Peyer's patch (tissue), 4 donors: ENCODE data around the gene GEMIN5. TPM values are rescaled to one million over a fixed set of nuclear protein-coding genes. Genes with fewer than 3 reads are reported as not detected.
A peak's percentile ranks its signal among the peaks of the same experiment; 100 is the strongest.

ENCODE experiments used
- DNase-seq, 3 donors: peaks; one replicate each; pipeline ENCODE4 v3.0.0-alpha.2; 2017 to 2019
- H3K27ac ChIP-seq, 4 donors: fragments of 200-600 bp; sonication (generic); one replicate each; pipeline ENCODE4 v1.5.1; 2016 to 2019
- H3K27me3 ChIP-seq, 2 donors: fragments of 200-600 bp; sonication (generic); one replicate each; pipeline ENCODE4 v1.5.1; 2019
- H3K36me3 ChIP-seq, 3 donors: fragments of 200-600 bp; sonication (generic); one replicate each; pipeline ENCODE4 v1.5.1; 2016 to 2019
- H3K4me1 ChIP-seq, 4 donors: fragments of 200-600 bp; sonication (generic); one replicate each; pipeline ENCODE4 v1.5.1; 2016 to 2019
- H3K4me3 ChIP-seq, 4 donors: fragments of 200-600 bp; sonication (generic); 1 replicate in 3 of 4; 2 replicates in 1 of 4; pipeline ENCODE4 v1.5.1; 2016 to 2019; ENCODE audit warnings: mild to moderate bottlenecking in 1 of 4
- H3K9me3 ChIP-seq, 4 donors: fragments of 200-600 bp; sonication (generic); one replicate each; pipeline ENCODE4 v1.5.1; 2016 to 2019; ENCODE audit warnings: mild to moderate bottlenecking in 1 of 4
- POLR2A ChIP-seq, 2 donors: fragments of 450-650 bp; IDR thresholded peaks; one replicate each; pipeline ENCODE4 v1.5.1; 2017; ENCODE audit warnings: antibody characterized with exemption in 2 of 2, mild to moderate bottlenecking in 2 of 2, moderate library complexity in 2 of 2
- total RNA-seq, 4 donors: library from RNA; depleted of rRNA; stranded (reverse); fragments of >200 nt; gene quantifications; one replicate each; pipeline ENCODE4 v1.1.0, GENCODE V29; 2016
- TF ChIP-seq, protein P1 (sequence below), 6 experiments: fragments of 450-650 bp in 4 of 6; fragments of 200-600 bp in 2 of 6; sonication (generic) in 1 of 6; IDR thresholded peaks; one replicate each; pipeline ENCODE4 v1.5.1; 2017 to 2019; ENCODE audit warnings: antibody characterized with exemption in 6 of 6, mild to moderate bottlenecking in 3 of 6, moderate library complexity in 1 of 6

Gene GEMIN5
- total RNA-seq, 4 donors from 2014 or later = 9.1 to 13.3 (median 12.2) TPM

GRCh38 chr5:154860123-154860522 lies 77.9 kb downstream of the GEMIN5 start:
- Histone ChIP-seq H3K9me3 (no peaks in the 10 kb centered on the region), H3K36me3 (peaks cover 0 to 20% (median 0%) of the 10 kb centered on the region in 3 donors), H3K27me3 (no peaks in the 10 kb centered on the region), H3K4me1 (peaks cover 0 to 35% (median 17%) of the 10 kb centered on the region in 4 donors), H3K4me3 (peak overlapping the region; percentile 73 to 93 (median 85)), H3K27ac (peak overlapping the region; percentile 97 to 98 (median 98))
- DNase-seq = peak in 2 of 3 donors; percentile 29 to 58
- TF ChIP-seq, protein P1, sequence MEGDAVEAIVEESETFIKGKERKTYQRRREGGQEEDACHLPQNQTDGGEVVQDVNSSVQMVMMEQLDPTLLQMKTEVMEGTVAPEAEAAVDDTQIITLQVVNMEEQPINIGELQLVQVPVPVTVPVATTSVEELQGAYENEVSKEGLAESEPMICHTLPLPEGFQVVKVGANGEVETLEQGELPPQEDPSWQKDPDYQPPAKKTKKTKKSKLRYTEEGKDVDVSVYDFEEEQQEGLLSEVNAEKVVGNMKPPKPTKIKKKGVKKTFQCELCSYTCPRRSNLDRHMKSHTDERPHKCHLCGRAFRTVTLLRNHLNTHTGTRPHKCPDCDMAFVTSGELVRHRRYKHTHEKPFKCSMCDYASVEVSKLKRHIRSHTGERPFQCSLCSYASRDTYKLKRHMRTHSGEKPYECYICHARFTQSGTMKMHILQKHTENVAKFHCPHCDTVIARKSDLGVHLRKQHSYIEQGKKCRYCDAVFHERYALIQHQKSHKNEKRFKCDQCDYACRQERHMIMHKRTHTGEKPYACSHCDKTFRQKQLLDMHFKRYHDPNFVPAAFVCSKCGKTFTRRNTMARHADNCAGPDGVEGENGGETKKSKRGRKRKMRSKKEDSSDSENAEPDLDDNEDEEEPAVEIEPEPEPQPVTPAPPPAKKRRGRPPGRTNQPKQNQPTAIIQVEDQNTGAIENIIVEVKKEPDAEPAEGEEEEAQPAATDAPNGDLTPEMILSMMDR (IDR thresholded peaks at IDR 0.05) = no peak
- no peak for TF ChIP-seq POLR2A (IDR thresholded peaks at IDR 0.05)

DNA sequence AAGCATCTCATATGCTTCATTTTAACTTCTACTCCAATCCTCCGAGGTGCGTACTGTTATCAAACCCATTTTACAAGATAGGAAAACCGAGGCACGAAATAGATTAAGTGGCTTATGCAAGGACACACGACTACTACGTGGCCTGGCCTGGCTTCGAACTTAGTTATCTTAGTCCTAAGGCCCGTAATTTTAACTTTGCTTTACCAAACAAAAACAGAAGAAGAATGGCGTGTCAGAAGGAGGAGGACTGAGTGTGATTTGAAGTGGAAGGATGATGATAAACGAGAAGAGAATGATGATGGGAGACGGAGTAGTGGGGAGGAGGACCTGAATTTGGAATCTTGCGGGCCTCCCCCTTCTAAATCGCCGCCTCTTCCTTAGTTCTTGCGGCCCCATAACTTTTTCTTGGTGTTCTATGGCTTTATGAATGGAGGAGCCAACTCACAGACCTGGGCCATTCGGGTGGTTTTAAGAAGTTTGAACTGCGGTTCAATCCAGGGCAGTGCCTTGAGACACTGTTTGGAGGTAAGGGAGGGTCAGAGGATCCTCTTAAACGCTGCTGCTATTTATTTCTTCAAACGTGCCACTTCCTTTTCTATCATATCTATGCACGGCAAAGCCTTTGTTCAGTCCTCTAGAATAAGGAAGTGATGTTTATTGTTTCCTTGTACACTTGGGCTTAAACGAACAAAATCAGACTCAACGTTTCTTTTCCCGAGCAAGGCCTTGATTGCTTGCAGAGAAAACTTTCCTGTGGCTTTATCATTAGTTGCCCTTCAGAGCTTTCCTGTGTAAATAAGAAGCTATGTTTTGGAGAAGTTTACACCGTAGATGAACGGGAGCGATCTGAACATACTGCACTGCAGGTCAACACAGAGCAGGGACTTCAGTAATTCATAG lies 78.8 kb downstream of the GEMIN5 start:
- Histone ChIP-seq H3K36me3 (peaks cover 0 to 12% (median 0%) of the 10 kb centered on the region in 3 donors), H3K27me3 (no peaks in the 10 kb centered on the region), H3K4me1 (peaks cover 0 to 35% (median 17%) of the 10 kb centered on the region in 4 donors), H3K4me3 (peak overlapping the region; percentile 73 to 93 (median 85)), H3K27ac (peak overlapping the region; percentile 97 to 98 (median 98)), H3K9me3 (no peaks in the 10 kb centered on the region)
- peak in 1 of 3 donors; percentile 17 for DNase-seq
- TF ChIP-seq, protein P1 (IDR thresholded peaks at IDR 0.05) = no peak
- TF ChIP-seq POLR2A (IDR thresholded peaks at IDR 0.05) = no peak

- peaks cover 0 to 35% (median 17%) of the 10 kb centered on the region in 4 donors for H3K4me1 ChIP-seq
- no peaks in the 10 kb centered on the region for H3K27me3 ChIP-seq
- TF ChIP-seq, protein P1 (IDR thresholded peaks at IDR 0.05) = peak in 1 of 6 experiments; percentile 6
- TF ChIP-seq POLR2A (IDR thresholded peaks at IDR 0.05) = peak; percentile 94 to 97
- peak within 1 kb of the TSS; percentile 73 to 93 (median 85) for H3K4me3 ChIP-seq
- peak; percentile 98 to 100 (median 99) for DNase-seq
- H3K9me3 ChIP-seq = no peaks in the 10 kb centered on the region
- H3K36me3 ChIP-seq = peaks cover 0 to 5% (median 0%) of the 10 kb centered on the region in 3 donors
- H3K27ac ChIP-seq = peak within 1 kb of the TSS; percentile 97 to 98 (median 98)
These were observed 79.6 kb downstream of the GEMIN5 start, which contains the start of gene CNOT8 for GRCh38 chr5:154858297-154858971. Gene CNOT8, plus strand, starts transcription at chr5:154858627. Its CDS starts 4,652 bp downstream, at chr5:154863279.

DNA sequence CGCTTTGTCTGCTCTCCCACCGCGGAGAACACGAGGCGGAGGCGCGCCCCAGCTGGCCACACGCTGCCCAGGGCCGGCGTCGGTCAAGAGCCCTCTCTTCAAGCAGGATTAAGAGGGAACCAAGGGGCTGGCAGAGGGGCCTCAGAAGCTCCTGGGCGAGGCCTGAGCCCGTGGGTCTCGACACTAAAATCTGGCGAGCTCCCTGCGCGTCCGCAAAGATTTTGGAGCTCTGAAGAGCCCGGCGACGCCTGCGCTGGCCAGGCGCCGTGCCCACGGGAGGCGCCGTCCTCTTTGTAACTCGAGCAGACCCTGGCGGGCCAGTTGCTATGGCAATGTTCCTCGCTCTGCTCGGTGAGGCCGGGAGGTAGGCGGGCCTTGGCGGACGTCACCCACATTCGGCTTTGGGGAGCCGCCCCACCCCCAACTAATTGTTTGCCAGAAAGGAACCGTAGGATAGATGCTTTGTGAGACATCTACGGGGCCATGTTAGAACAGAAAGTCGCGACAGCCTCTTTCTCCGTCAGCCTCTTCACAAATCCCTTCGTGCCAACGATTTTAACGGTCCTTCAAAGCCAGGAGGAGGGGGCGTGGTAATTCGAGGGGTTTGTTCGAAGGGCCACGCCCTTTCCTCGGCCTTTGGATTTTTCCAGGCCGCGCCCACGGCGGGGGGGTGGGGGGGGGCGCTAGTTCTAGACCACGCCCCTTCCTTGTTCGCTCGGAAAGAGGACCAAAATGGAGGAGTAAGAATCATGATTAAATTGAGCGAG lies 80.3 kb downstream of the GEMIN5 start:
- Histone ChIP-seq H3K27ac (peak overlapping the region; percentile 97 to 98 (median 98)), H3K36me3 (no peaks in the 10 kb centered on the region), H3K9me3 (no peaks in the 10 kb centered on the region), H3K27me3 (no peaks in the 10 kb centered on the region), H3K4me3 (peak overlapping the region; percentile 73 to 93 (median 85)), H3K4me1 (peaks cover 0 to 35% (median 15%) of the 10 kb centered on the region in 4 donors)
- TF ChIP-seq, protein P1 (IDR thresholded peaks at IDR 0.05) = peak in 1 of 6 experiments; percentile 10
- peak in 1 of 2 donors; percentile 47 for TF ChIP-seq POLR2A (IDR thresholded peaks at IDR 0.05)
- peak; percentile 94 to 96 (median 95) for DNase-seq

- Histone ChIP-seq H3K36me3 (no peaks in the 10 kb centered on the region), H3K4me1 (peaks cover 0 to 8% (median 0%) of the 10 kb centered on the region in 4 donors), H3K27ac (peak overlapping the region in 1 of 4 donors; percentile 75), H3K4me3 (no peak overlapping the region), H3K27me3 (no peaks in the 10 kb centered on the region), H3K9me3 (no peaks in the 10 kb centered on the region)
- no peak for TF ChIP-seq POLR2A (IDR thresholded peaks at IDR 0.05)
- TF ChIP-seq, protein P1 (IDR thresholded peaks at IDR 0.05) = no peak
- DNase-seq = peak in 1 of 3 donors; percentile 7
These were observed 86.7 kb downstream of the GEMIN5 start for GRCh38 chr5:154851351-154851750.
